PFSK-1 (cell line): ENCODE results near the gene INPP5J.

Experiments used
- FOXP2 ChIP-seq: optimal IDR thresholded peaks from 2 replicates; pipeline ENCODE3; 2011; ENCODE audit warnings: borderline replicate concordance, control low read depth, inconsistent platforms; ENCODE audit not compliant: insufficient read depth; ENCODE audit errors: extremely low read length, extremely low read depth
- POLR2AphosphoS5 ChIP-seq: IDR thresholded peaks from 2 replicates; pipeline ENCODE4 v1.6.1; 2012; ENCODE audit warnings: low read depth, mild to moderate bottlenecking, control low read depth, low read length, moderate library complexity
- SIN3A ChIP-seq: IDR thresholded peaks from 2 replicates; pipeline ENCODE4 v1.6.1; 2012; ENCODE audit warnings: mild to moderate bottlenecking, low read length, moderate library complexity, borderline replicate concordance; ENCODE audit not compliant: insufficient read depth
- TAF1 ChIP-seq: IDR thresholded peaks from 2 replicates; pipeline ENCODE4 v1.6.1; 2012; ENCODE audit warnings: low read length, control low read depth, borderline replicate concordance; ENCODE audit not compliant: insufficient read depth
- TF ChIP-seq, protein P1 (sequence below), 2 experiments: IDR thresholded peaks; 2 replicates each; pipeline versions ENCODE4 v1.6.1 to v1.8.0; 2011 to 2012; ENCODE audit warnings: low read depth in 2 of 2, low read length in 2 of 2, control low read depth in 1 of 2, inconsistent platforms in 1 of 2, mild to moderate bottlenecking in 1 of 2, moderate library complexity in 1 of 2; ENCODE audit not compliant: insufficient read depth in 1 of 2

Gene INPP5J

GRCh38 chr22:31083923-31084810 lies 38.6 kb upstream of the INPP5J start:
- TF ChIP-seq FOXP2 (no peak), TAF1 (no peak), SIN3A (no peak), POLR2AphosphoS5 (no peak)
- TF ChIP-seq, protein P1, sequence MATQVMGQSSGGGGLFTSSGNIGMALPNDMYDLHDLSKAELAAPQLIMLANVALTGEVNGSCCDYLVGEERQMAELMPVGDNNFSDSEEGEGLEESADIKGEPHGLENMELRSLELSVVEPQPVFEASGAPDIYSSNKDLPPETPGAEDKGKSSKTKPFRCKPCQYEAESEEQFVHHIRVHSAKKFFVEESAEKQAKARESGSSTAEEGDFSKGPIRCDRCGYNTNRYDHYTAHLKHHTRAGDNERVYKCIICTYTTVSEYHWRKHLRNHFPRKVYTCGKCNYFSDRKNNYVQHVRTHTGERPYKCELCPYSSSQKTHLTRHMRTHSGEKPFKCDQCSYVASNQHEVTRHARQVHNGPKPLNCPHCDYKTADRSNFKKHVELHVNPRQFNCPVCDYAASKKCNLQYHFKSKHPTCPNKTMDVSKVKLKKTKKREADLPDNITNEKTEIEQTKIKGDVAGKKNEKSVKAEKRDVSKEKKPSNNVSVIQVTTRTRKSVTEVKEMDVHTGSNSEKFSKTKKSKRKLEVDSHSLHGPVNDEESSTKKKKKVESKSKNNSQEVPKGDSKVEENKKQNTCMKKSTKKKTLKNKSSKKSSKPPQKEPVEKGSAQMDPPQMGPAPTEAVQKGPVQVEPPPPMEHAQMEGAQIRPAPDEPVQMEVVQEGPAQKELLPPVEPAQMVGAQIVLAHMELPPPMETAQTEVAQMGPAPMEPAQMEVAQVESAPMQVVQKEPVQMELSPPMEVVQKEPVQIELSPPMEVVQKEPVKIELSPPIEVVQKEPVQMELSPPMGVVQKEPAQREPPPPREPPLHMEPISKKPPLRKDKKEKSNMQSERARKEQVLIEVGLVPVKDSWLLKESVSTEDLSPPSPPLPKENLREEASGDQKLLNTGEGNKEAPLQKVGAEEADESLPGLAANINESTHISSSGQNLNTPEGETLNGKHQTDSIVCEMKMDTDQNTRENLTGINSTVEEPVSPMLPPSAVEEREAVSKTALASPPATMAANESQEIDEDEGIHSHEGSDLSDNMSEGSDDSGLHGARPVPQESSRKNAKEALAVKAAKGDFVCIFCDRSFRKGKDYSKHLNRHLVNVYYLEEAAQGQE (IDR thresholded peaks at IDR 0.05; ENCODE audit: insufficient read depth in 1 of 2, low read depth in 2 of 2, low read length in 2 of 2), result no peak

GRCh38 chr22:31084811-31085492 lies 37.8 kb upstream of the INPP5J start:
- peak; percentile 53 for TF ChIP-seq FOXP2
- no peak for TF ChIP-seq SIN3A
- peak; percentile 43; the same call in 1 of the 2 replicates for TF ChIP-seq TAF1
- peak; percentile 72 for TF ChIP-seq POLR2AphosphoS5
- TF ChIP-seq, protein P1 (IDR thresholded peaks at IDR 0.05; ENCODE audit: insufficient read depth in 1 of 2, low read depth in 2 of 2, low read length in 2 of 2), result no peak

- TF ChIP-seq POLR2AphosphoS5 (no peak), FOXP2 (no peak), SIN3A (no peak), TAF1 (no peak)
- TF ChIP-seq, protein P1 (IDR thresholded peaks at IDR 0.05; ENCODE audit: insufficient read depth in 1 of 2, low read depth in 2 of 2, low read length in 2 of 2), result no peak
Observed at GRCh38 chr22:31085493-31085824, 37.3 kb upstream of the INPP5J start.

GRCh38 chr22:31085928-31086327 lies 36.8 kb upstream of the INPP5J start:
- TF ChIP-seq POLR2AphosphoS5 (no peak), TAF1 (no peak), FOXP2 (no peak), SIN3A (no peak)
- TF ChIP-seq, protein P1 (IDR thresholded peaks at IDR 0.05; ENCODE audit: insufficient read depth in 1 of 2, low read depth in 2 of 2, low read length in 2 of 2), result no peak
